Uterus (tissue), 2 donors: ENCODE results near the gene KANSL1.

Experiments
- POLR2A ChIP-seq, 2 donors: fragments of 450-650 bp; IDR thresholded peaks; one replicate each; pipeline ENCODE4 v1.6.1; 2016; ENCODE audit warnings: antibody characterized with exemption in 2 of 2, mild to moderate bottlenecking in 1 of 2, moderate library complexity in 1 of 2
- TF ChIP-seq, protein P1 (sequence below), 4 experiments: fragments of 200-600 bp in 2 of 4; fragments of 450-650 bp in 2 of 4; sonication (generic) in 2 of 4; IDR thresholded peaks; one replicate each; pipeline ENCODE4 v1.5.1; 2016 to 2019; ENCODE audit warnings: antibody characterized with exemption in 4 of 4, mild to moderate bottlenecking in 2 of 4, moderate library complexity in 1 of 4

DNA sequence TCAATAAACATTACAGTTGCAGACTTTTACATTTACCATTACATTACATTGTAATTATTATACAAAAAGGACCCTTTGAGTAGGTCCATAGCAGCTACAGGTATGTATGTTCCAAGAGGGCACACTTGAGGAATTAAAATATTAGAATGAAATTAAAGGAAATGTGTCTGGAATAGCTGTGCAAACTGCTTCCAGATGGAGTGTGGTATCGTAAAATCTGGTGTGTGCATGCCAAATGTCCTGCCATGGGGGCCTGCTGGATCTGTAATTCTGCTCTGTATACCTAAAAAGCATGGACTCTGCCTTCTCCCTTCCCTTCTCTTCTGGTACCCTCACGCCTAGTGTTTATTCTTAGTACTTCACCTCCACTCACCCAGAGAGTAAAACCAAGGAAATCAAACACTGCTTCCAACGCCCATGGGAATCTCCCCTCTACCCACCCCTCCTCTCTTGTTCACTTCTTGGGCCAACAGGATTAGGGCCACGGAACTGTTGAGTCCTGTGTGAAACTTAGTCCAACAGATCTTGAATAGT, 155.4 kb downstream of the KANSL1 start:
- TF ChIP-seq, protein P1, sequence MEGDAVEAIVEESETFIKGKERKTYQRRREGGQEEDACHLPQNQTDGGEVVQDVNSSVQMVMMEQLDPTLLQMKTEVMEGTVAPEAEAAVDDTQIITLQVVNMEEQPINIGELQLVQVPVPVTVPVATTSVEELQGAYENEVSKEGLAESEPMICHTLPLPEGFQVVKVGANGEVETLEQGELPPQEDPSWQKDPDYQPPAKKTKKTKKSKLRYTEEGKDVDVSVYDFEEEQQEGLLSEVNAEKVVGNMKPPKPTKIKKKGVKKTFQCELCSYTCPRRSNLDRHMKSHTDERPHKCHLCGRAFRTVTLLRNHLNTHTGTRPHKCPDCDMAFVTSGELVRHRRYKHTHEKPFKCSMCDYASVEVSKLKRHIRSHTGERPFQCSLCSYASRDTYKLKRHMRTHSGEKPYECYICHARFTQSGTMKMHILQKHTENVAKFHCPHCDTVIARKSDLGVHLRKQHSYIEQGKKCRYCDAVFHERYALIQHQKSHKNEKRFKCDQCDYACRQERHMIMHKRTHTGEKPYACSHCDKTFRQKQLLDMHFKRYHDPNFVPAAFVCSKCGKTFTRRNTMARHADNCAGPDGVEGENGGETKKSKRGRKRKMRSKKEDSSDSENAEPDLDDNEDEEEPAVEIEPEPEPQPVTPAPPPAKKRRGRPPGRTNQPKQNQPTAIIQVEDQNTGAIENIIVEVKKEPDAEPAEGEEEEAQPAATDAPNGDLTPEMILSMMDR (IDR thresholded peaks at IDR 0.05), result no peak
- no peak for TF ChIP-seq POLR2A (IDR thresholded peaks at IDR 0.05)
